ENCODE data around the gene CENPX.

DNA sequence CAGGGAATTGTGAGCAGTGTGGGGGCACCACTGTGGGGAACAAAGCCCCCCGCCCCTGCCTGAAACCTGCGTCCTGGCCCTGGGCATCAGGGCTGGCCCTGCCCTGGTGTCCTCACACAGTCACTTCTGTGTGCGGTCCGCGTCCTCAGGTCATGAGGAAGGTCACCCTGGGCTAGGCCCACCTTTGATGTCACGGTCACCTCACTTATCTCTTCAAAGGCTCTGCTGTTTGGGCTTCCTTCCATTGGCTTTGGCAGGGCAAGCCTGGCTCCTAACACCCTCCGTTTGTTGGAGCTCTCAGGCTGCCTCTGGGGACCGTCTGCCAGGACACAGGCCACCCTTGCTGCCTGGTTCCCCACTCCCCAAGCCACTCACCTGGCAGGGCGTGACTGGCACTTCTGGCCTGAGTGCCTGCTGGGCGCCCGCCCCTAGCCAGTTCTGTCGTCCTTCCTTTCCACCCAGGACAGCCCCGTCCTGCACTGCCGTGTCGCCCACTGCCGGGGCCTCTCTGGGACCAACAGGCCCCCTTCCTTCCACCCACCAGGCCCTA lies 8.8 kb downstream of the CENPX start:
- TF ChIP-seq EZH2 (IDR thresholded peaks at IDR 0.05; ENCODE audit: borderline replicate concordance, low read depth, low read length, severe bottlenecking) = no peak
- TF ChIP-seq, protein P1, sequence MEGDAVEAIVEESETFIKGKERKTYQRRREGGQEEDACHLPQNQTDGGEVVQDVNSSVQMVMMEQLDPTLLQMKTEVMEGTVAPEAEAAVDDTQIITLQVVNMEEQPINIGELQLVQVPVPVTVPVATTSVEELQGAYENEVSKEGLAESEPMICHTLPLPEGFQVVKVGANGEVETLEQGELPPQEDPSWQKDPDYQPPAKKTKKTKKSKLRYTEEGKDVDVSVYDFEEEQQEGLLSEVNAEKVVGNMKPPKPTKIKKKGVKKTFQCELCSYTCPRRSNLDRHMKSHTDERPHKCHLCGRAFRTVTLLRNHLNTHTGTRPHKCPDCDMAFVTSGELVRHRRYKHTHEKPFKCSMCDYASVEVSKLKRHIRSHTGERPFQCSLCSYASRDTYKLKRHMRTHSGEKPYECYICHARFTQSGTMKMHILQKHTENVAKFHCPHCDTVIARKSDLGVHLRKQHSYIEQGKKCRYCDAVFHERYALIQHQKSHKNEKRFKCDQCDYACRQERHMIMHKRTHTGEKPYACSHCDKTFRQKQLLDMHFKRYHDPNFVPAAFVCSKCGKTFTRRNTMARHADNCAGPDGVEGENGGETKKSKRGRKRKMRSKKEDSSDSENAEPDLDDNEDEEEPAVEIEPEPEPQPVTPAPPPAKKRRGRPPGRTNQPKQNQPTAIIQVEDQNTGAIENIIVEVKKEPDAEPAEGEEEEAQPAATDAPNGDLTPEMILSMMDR (IDR thresholded peaks at IDR 0.05; ENCODE audit: extremely low read depth in 1 of 2, insufficient read depth in 1 of 2, low read depth in 1 of 2, low read length in 2 of 2) = no peak
- TF ChIP-seq POLR2AphosphoS5 (IDR thresholded peaks at IDR 0.05; ENCODE audit: insufficient read depth, low read depth, low read length) = no peak
- no peak for TF ChIP-seq POLR2A (IDR thresholded peaks at IDR 0.05; ENCODE audit: low read depth, low read length)
- TF ChIP-seq MAX (IDR thresholded peaks at IDR 0.05; ENCODE audit: insufficient read depth, insufficient read length) = no peak
